ENCODE results near the gene MAPK10. TPM values are rescaled to one million over a fixed set of nuclear protein-coding genes. Genes with fewer than 3 reads are reported as not detected.
A peak's percentile ranks its signal among the peaks of the same experiment; 100 is the strongest.

MAPK10 gene
- total RNA-seq, 1 experiment from 2014 or later: 6.8 TPM

DNA sequence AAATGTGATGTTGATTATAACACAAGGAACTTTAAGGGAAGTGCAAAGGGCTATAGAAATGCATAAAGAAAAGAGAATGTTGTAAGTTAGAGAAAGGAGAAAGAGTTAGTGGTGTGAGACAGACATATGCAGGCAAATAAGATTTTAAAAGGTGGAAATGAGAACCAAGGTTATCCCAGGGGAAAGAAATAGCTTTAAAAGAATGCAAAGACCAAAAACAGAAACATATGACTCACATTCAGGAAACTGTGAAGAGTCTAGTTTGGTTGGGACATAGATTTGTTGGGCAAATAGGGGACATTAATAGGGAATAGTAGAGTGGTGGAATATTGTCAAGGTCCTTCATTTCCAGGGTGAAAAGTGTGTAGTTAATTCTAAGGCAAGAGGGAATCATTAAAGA is 52.4 kb downstream of the MAPK10 start:
- Histone ChIP-seq H3K9me3 (ENCODE audit: low read depth, low read length, poor library complexity, severe bottlenecking) (no peaks in the 10 kb centered on the region), H3K4me3 (ENCODE audit: low read depth, low read length, poor library complexity, severe bottlenecking) (no peak overlapping the region), H3K27ac (ENCODE audit: low read depth, low read length, poor library complexity, severe bottlenecking) (no peak overlapping the region), H3K36me3 (ENCODE audit: insufficient read depth, low read length, poor library complexity, severe bottlenecking) (no peaks in the 10 kb centered on the region), H3K4me1 (ENCODE audit: insufficient read depth, low read length, poor library complexity, severe bottlenecking) (no peaks in the 10 kb centered on the region), H3K27me3 (replicated peaks; ENCODE audit: insufficient read depth, low read depth, low read length, poor library complexity) (no peaks in the 10 kb centered on the region)
- DNase-seq (ENCODE audit: low spot score): no peak
- intact Hi-C loops (cut with micrococcal nuclease; ENCODE audit: unreplicated experiment): no loop called here
- ChIA-PET CTCF (no interaction called here), POLR2A (ENCODE audit: low non-redundant PET) (no interaction called here)
- BruUV-seq (replicated peaks): no TSS peak
- TF ChIP-seq, protein P1, sequence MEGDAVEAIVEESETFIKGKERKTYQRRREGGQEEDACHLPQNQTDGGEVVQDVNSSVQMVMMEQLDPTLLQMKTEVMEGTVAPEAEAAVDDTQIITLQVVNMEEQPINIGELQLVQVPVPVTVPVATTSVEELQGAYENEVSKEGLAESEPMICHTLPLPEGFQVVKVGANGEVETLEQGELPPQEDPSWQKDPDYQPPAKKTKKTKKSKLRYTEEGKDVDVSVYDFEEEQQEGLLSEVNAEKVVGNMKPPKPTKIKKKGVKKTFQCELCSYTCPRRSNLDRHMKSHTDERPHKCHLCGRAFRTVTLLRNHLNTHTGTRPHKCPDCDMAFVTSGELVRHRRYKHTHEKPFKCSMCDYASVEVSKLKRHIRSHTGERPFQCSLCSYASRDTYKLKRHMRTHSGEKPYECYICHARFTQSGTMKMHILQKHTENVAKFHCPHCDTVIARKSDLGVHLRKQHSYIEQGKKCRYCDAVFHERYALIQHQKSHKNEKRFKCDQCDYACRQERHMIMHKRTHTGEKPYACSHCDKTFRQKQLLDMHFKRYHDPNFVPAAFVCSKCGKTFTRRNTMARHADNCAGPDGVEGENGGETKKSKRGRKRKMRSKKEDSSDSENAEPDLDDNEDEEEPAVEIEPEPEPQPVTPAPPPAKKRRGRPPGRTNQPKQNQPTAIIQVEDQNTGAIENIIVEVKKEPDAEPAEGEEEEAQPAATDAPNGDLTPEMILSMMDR (conservative IDR thresholded peaks at IDR 0.05; ENCODE audit: low read depth, low read length): no peak
- no peak for TF ChIP-seq EZH2 (IDR thresholded peaks at IDR 0.05; ENCODE audit: borderline replicate concordance, low read depth, low read length, poor library complexity, severe bottlenecking)

DNA sequence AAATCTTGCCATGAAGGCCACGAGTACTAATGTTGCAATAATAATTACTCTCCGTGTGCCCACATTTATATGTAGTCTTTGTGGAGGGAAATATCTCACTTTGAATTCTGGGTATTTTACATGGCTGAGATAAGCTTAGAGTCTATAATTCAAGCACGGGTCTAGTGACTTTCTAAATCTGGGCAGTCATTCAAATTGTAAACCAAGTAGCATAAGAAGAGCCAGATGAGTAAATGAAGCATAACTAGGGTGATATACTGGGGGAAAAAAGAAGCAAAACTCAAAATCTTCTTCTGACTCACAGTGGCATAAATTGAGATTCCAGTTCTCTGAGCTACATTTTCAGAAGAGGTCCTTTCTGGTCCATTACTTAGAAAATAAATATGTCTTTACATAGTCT is 53.0 kb downstream of the MAPK10 start:
- BruUV-seq (replicated peaks): no TSS peak
- POLR2A ChIA-PET (ENCODE audit: low non-redundant PET): no interaction called here
- TF ChIP-seq, protein P1 (conservative IDR thresholded peaks at IDR 0.05; ENCODE audit: low read depth, low read length): no peak
- TF ChIP-seq EZH2 (IDR thresholded peaks at IDR 0.05; ENCODE audit: borderline replicate concordance, low read depth, low read length, poor library complexity, severe bottlenecking): no peak
- no peak overlapping the region for H3K4me3 ChIP-seq (ENCODE audit: low read depth, low read length, poor library complexity, severe bottlenecking)
- no peak overlapping the region for H3K27ac ChIP-seq (ENCODE audit: low read depth, low read length, poor library complexity, severe bottlenecking)
- H3K36me3 ChIP-seq (ENCODE audit: insufficient read depth, low read length, poor library complexity, severe bottlenecking): no peaks in the 10 kb centered on the region
- intact Hi-C loops (cut with micrococcal nuclease; ENCODE audit: unreplicated experiment): no loop called here
- CTCF ChIA-PET: no interaction called here
- no peaks in the 10 kb centered on the region for H3K4me1 ChIP-seq (ENCODE audit: insufficient read depth, low read length, poor library complexity, severe bottlenecking)
- DNase-seq (ENCODE audit: low spot score): peak; percentile 22
- H3K27me3 ChIP-seq (replicated peaks; ENCODE audit: insufficient read depth, low read depth, low read length, poor library complexity): no peaks in the 10 kb centered on the region
- H3K9me3 ChIP-seq (ENCODE audit: low read depth, low read length, poor library complexity, severe bottlenecking): no peaks in the 10 kb centered on the region

GRCh38 chr4:86302830-86303229 is 57.0 kb downstream of the MAPK10 start:
- intact Hi-C loops (cut with micrococcal nuclease; ENCODE audit: unreplicated experiment): no loop called here
- POLR2A ChIA-PET (ENCODE audit: low non-redundant PET): no interaction called here
- no peak for DNase-seq (ENCODE audit: low spot score)
- H3K27ac ChIP-seq (ENCODE audit: low read depth, low read length, poor library complexity, severe bottlenecking): no peak overlapping the region
- H3K27me3 ChIP-seq (replicated peaks; ENCODE audit: insufficient read depth, low read depth, low read length, poor library complexity): no peaks in the 10 kb centered on the region
- no peaks in the 10 kb centered on the region for H3K4me1 ChIP-seq (ENCODE audit: insufficient read depth, low read length, poor library complexity, severe bottlenecking)
- TF ChIP-seq, protein P1 (conservative IDR thresholded peaks at IDR 0.05; ENCODE audit: low read depth, low read length): no peak
- no peak for TF ChIP-seq EZH2 (IDR thresholded peaks at IDR 0.05; ENCODE audit: borderline replicate concordance, low read depth, low read length, poor library complexity, severe bottlenecking)
- H3K4me3 ChIP-seq (ENCODE audit: low read depth, low read length, poor library complexity, severe bottlenecking): no peak overlapping the region
- CTCF ChIA-PET: no interaction called here
- no TSS peak for BruUV-seq (replicated peaks)
- no peaks in the 10 kb centered on the region for H3K9me3 ChIP-seq (ENCODE audit: low read depth, low read length, poor library complexity, severe bottlenecking)
- H3K36me3 ChIP-seq (ENCODE audit: insufficient read depth, low read length, poor library complexity, severe bottlenecking): no peaks in the 10 kb centered on the region
